ENCODE measurements around the gene CHML.

DNA sequence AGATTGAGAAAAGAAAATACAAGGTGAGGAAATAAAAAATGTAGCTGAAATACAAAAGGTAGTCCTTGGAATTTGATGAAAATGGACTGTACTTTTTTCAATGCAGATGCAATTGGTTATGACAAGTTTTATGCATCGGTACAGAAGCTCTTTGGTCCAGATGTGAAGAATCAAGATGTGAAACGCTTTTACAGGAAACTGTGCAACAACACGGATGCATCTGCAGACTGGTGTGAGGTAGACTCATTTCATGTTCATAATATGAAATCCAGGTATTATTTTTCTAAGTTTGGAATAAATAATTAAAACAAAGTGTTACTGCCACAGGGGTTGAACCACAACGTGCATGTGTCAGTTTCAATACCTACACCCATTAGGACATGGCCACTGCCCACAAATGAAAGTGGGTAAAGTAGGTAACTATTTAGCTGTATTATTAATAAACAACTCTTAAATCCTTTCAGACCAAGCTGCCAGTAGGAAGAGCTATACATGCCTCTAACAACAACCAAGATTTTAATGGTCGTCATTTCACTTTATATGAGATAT is 20.3 kb upstream of the CHML start:
- no peak for TF ChIP-seq CTCF (IDR thresholded peaks at IDR 0.05)
- TF ChIP-seq POLR2A (IDR thresholded peaks at IDR 0.05): no peak

All from right lobe of liver (tissue), 4 donors.